D721Med (cell line): Measurements from ENCODE around the gene EHD3.

Source experiments
- DNase-seq: peaks from one replicate; pipeline ENCODE4 v3.0.0; 2011; ENCODE audit warnings: low spot score; ENCODE audit not compliant: insufficient read length
- FAIRE-seq: peaks from 2 replicates; lab custom pipeline; 2011; peaks lifted over from hg19 to GRCh38; lab: Jason Lieb, UNC
- CTCF ChIP-seq: IDR thresholded peaks from 2 replicates; pipeline ENCODE4 v1.5.1; 2012; ENCODE audit warnings: mild to moderate bottlenecking, control low read depth; ENCODE audit not compliant: insufficient read depth; ENCODE audit errors: missing control alignments

The EHD3 gene

DNA sequence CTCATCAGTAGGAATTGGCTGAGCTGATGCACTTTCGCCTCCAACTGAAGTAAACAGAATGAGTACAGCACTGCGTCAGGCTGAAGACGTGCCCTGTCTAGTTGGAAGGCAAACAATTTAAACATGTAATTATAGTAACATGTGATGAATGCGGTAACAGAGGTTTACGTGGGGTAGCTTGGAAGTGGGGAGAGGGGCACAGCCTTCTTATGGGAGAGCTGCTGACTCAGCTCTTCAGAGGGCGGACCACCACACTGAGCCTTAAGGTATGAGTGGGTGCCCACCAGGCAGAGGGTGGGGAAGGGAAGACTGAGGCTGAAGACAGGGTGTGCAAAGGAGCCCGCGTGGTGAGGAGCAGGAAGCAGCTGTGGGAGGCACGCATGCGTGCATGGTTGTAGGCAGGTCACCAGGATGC is 6.2 kb upstream of the EHD3 start:
- no peak for TF ChIP-seq CTCF
- DNase-seq: no peak
- FAIRE-seq: no peak

DNA sequence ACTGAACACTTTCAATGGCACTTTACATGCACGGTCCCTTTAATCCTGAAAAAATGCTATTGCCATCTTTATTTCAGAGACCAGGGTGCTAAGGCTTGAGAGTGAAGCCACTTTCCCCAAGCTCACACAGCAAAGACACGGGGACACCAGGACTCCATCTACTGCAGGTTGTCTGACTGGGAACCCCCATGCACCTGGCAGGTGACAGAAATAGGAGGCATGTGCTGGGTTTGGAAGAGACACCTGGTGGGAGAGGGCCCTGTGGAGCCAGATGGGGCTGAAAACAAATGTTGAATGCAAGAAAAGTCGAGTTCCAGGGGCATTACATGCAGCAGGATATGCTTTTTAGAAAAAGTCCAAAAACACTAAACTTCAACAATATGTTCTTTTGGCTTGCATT is 5.2 kb upstream of the EHD3 start:
- DNase-seq (no peak), FAIRE-seq (no peak)
- TF ChIP-seq CTCF: no peak

DNA sequence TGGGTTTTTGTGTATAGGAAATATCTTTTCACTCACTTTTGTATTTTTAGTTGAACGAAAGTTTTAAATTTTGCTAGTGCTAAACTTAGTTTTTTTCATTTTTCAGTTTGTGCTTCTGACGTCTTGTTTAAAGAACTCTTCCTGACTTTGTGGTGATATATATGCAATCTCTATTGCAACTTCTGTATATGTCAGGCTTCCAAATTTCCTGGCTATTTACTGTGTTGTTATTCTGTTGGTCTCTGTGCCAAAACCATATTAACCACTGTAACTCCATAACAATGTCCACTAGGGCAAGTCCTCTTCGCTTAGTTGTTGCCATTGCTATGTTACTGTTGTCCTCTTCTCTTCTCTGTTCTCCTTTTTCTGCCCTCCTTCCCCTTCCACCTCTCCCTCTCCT is 3.2 kb upstream of the EHD3 start:
- TF ChIP-seq CTCF: no peak
- DNase-seq (no peak), FAIRE-seq (no peak)

DNA sequence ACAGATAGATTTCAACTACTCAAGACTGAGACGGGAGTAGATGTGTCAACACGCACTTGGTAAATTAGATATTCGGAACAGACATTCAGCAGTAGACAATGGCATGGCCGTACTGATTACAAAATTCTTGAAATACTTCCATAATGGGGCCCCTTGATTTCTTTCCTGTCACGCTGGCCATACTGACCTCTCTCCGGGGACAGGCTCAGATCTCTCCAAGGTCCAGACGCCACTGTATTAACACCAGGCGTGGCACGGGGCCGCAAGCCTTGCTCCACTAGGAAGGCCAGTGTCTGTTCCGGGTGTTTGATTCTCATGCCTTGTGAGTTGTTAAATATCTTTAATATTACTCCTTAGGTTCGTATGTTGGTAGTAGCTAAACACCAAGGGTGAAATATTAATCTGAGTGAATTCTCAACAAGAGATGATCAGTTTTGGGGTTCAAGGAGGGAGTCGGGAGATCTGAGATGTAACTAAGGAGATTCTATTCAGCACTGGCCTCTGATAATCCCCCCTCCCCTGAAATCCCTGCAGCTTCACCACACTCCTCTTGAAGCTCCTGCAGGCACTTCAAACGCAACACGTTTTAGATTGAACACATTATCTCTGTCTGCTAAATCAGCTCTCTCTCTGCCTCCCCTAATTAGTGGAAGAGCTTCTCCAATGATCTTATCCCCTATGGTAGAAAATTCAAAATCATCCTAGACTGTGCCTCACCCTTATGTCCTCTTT is 2.2 kb upstream of the EHD3 start:
- no peak for DNase-seq
- no peak for TF ChIP-seq CTCF
- FAIRE-seq: no peak

DNA sequence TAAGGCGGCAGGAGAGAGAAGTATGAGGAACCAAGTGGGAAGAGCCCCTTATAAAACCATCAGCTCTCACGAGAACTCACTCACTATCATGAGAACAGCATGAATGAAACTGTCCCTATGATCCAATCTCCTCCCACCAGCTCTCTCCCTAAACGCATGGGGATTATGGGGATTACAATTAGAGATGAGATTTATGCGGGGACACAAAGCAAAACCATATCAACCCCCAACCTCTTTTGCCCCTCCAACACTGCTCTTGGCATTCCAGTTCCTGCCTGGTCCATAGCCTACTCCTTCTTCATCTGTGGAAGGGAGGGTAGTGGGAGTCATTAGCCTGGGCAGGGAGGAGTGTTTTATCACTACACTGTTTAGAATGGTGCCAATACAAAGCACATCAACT is 1.4 kb upstream of the EHD3 start:
- FAIRE-seq: peak; percentile 80
- TF ChIP-seq CTCF: no peak
- no peak for DNase-seq

DNA sequence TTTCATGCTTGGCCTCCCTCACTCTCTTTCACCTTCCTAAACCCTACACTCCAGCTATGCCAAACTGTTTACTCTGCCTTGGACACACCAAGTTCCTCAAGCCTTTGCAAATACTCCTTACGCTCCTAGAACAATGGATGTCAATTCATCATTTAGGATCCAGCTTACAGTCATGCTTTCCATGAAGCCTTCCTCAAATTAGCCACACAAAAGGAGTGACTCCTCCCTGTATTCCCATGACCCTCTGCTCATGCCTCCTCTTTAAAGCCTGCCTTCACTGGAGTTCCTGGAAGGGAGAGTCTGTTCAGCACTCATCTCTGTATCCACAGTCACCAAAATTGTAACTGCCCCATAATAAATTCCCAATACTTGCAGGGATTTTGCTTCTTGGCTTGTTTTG is 721 bp upstream of the EHD3 start:
- TF ChIP-seq CTCF: no peak
- no peak for FAIRE-seq
- no peak for DNase-seq

GRCh38 chr2:31234683-31235503 is 941 bp downstream of the EHD3 start:
- no peak for TF ChIP-seq CTCF
- FAIRE-seq (no peak), DNase-seq (no peak)
